GM23248 (cell line): ENCODE measurements around the gene CAMKMT. TPM values are rescaled to one million over a fixed set of nuclear protein-coding genes. Genes with fewer than 3 reads are reported as not detected.

ENCODE experiments used
- DNase-seq: peaks from one replicate; pipeline ENCODE4 v3.0.0-alpha.2; 2015
- H2AFZ ChIP-seq: fragments of 200-600 bp; sonication (generic); 2 replicates; pipeline ENCODE4 v1.6.1; 2016; ENCODE audit warnings: antibody characterized with exemption
- H3F3A ChIP-seq: fragments of 200-600 bp; sonication (generic); 2 replicates; pipeline ENCODE4 v1.6.1; 2016; ENCODE audit warnings: mild to moderate bottlenecking, antibody characterized with exemption, mixed run types; ENCODE audit not compliant: insufficient read depth
- H3K27ac ChIP-seq: fragments of 200-600 bp; sonication (generic); 2 replicates; pipeline ENCODE4 v1.5.1; 2016; ENCODE audit warnings: mild to moderate bottlenecking
- H3K27me3 ChIP-seq: fragments of 200-600 bp; sonication (generic); replicated peaks from 2 replicates; pipeline ENCODE4 v1.6.1; 2016; ENCODE audit warnings: mild to moderate bottlenecking; ENCODE audit not compliant: insufficient read depth
- H3K36me3 ChIP-seq: fragments of 200-600 bp; sonication (generic); 2 replicates; pipeline ENCODE4 v1.6.1; 2016; ENCODE audit warnings: low read depth, mild to moderate bottlenecking
- H3K4me1 ChIP-seq: fragments of 200-600 bp; sonication (generic); 2 replicates; pipeline ENCODE4 v1.6.1; 2016; ENCODE audit warnings: mild to moderate bottlenecking; ENCODE audit not compliant: insufficient read depth
- H3K4me2 ChIP-seq: fragments of 200-600 bp; sonication (generic); one replicate; pipeline ENCODE4 v1.6.1; 2016; ENCODE audit warnings: mild to moderate bottlenecking; ENCODE audit not compliant: unreplicated experiment
- H3K4me3 ChIP-seq: fragments of 200-600 bp; sonication (generic); 2 replicates; pipeline ENCODE4 v1.5.1; 2016; ENCODE audit warnings: mild to moderate bottlenecking
- H3K79me2 ChIP-seq: fragments of 200-600 bp; sonication (generic); 2 replicates; pipeline ENCODE4 v1.6.1; 2016; ENCODE audit warnings: mild to moderate bottlenecking; ENCODE audit not compliant: insufficient read depth
- H3K9ac ChIP-seq: fragments of 200-600 bp; sonication (generic); 2 replicates; pipeline ENCODE4 v1.6.1; 2016; ENCODE audit warnings: mild to moderate bottlenecking
- H3K9me2 ChIP-seq: fragments of 200-600 bp; sonication (generic); 2 replicates; pipeline ENCODE4 v1.6.1; 2016; ENCODE audit warnings: mixed run types, mild to moderate bottlenecking, moderate library complexity; ENCODE audit not compliant: insufficient read depth
- H3K9me3 ChIP-seq: fragments of 200-600 bp; sonication (generic); one replicate; pipeline ENCODE4 v1.6.1; 2017; ENCODE audit warnings: low read depth
- H4K20me1 ChIP-seq: fragments of 200-600 bp; sonication (generic); 2 replicates; pipeline ENCODE4 v1.6.0; 2016; ENCODE audit not compliant: insufficient read depth
- EZH2 ChIP-seq: fragments of 200-600 bp; sonication (generic); IDR thresholded peaks from 2 replicates; pipeline ENCODE4 v1.6.1; 2018; ENCODE audit warnings: antibody characterized with exemption, mild to moderate bottlenecking; ENCODE audit not compliant: insufficient read depth, poor library complexity, severe bottlenecking
- EZH2phosphoT487 ChIP-seq: fragments of 200-600 bp; sonication (generic); IDR thresholded peaks from 2 replicates; pipeline ENCODE4 v1.6.1; 2018; ENCODE audit warnings: antibody characterized with exemption, moderate library complexity, mild to moderate bottlenecking, low read depth; ENCODE audit not compliant: insufficient read depth
- WGBS, 2 experiments: methylation state at CpG; one replicate each; pipeline ENCODE4 v1.1.6; 2015 to 2017; ENCODE audit warnings: low lambda C conversion rate in 2 of 2, low coverage in 1 of 2; ENCODE audit errors: missing lambda C conversion rate in 2 of 2; 5-methylcytosine and 5-hydroxymethylcytosine counted together
- in situ Hi-C: fragments of 300-500 bp; cut with MboI; formaldehyde crosslinking; loops from 2 replicates; pipeline ENCODE4 v1.15.0; 2020
- polyA plus RNA-seq: library from polyadenylated mRNA; unstranded; fragments of >200 nt; fragmentation: Nextera tagmentation; extraction: Ambion mirVana; gene quantifications from 2 replicates; pipeline ENCODE4 v1.2.1, GENCODE V29; 2016
- total RNA-seq: library from RNA; depleted of rRNA; stranded (reverse); fragments of >200 nt; shearing (Covaris generic); gene quantifications from 2 replicates; pipeline ENCODE4 v1.2.3, GENCODE V29; 2014

CAMKMT gene
- total and polyA plus RNA-seq, 2 experiments from 2014 or later: 3.1 to 6.9 TPM

DNA sequence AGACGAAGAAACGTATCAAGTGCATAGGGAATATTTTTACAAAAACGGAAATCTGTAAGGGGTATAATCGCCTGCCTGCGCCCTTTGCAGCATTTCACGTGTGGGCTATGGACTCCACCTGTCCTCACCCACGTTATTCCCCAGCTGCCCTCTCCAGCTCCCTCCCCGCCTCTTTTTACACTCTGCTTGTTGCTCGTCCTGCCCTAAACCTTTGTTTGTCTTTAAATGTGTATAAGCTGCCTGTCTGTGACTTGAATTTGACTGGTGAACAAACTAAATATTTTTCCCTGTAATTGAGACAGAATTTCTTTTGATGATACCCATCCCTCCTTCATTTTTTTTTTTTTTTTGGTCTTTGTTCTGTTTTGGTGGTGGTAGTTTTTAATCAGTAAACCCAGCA is 410.4 kb downstream of the CAMKMT start:
- Histone ChIP-seq H2AFZ (no peak overlapping the region), H3K4me2 (no peak overlapping the region), H3K4me3 (no peak overlapping the region), H3K27ac (no peak overlapping the region), H3K79me2 (no peaks in the 10 kb centered on the region), H3K4me1 (no peaks in the 10 kb centered on the region), H3K36me3 (no peaks in the 10 kb centered on the region), H3K9me2 (no peaks in the 10 kb centered on the region), H4K20me1 (no peaks in the 10 kb centered on the region), H3F3A (no peaks in the 10 kb centered on the region), H3K27me3 (no peaks in the 10 kb centered on the region), H3K9me3 (no peaks in the 10 kb centered on the region), H3K9ac (no peak overlapping the region)
- TF ChIP-seq EZH2 (no peak), EZH2phosphoT487 (no peak)
- 79 to 82% methylated on average over 9 of the region's 9 CpGs for WGBS, 2 experiments
- no peak for DNase-seq
- in situ Hi-C loops: no loop called here

GRCh38 chr2:44772669-44773378 is 411.1 kb downstream of the CAMKMT start:
- no peak for DNase-seq
- Histone ChIP-seq H4K20me1 (no peaks in the 10 kb centered on the region), H3K27ac (no peak overlapping the region), H3K9ac (no peak overlapping the region), H3K4me2 (no peak overlapping the region), H2AFZ (no peak overlapping the region), H3K36me3 (no peaks in the 10 kb centered on the region), H3K4me1 (no peaks in the 10 kb centered on the region), H3K27me3 (no peaks in the 10 kb centered on the region), H3K9me2 (no peaks in the 10 kb centered on the region), H3K4me3 (no peak overlapping the region), H3K79me2 (no peaks in the 10 kb centered on the region), H3F3A (no peaks in the 10 kb centered on the region), H3K9me3 (no peaks in the 10 kb centered on the region)
- in situ Hi-C loops: no loop called here
- no peak for TF ChIP-seq EZH2phosphoT487
- no peak for TF ChIP-seq EZH2
- whole genome bisulfite sequencing, 2 experiments: 77 to 81% methylated on average over 2 of the region's 2 CpGs

DNA sequence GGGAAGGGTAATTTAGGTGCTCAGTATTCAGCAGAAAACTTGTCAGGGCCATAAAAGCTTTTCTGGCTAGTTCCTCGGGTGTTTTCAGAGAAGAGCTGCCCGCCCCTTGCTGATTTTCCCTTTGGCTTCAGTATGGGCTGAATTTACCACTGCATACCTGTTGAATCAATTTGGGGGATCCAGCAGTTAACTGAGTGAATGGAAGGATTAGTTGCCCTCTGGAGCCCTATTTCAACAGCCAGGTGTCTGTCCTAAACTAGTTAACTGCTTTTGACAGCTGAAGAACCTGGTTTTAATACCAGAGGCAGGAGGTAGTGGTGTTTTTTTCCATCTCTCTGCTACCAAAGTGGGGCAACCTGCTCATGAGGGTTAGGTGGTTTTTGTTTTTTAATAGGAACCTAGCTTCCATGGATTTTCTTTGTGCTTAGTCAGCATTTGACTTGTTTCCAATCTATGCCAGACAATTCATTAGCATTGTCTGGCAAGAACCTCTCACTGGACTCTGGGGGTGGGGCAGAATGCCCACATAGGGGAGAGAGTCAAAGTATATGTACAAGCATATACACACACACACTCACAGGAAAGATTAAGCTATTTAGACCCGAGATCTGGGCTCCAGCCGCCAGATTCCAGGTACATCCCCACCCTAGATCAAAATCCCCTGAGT is 413.2 kb downstream of the CAMKMT start:
- Histone ChIP-seq H3K79me2 (no peaks in the 10 kb centered on the region), H3K4me3 (no peak overlapping the region), H3K9me3 (no peaks in the 10 kb centered on the region), H3K4me2 (no peak overlapping the region), H3K4me1 (no peaks in the 10 kb centered on the region), H2AFZ (no peak overlapping the region), H3K27me3 (no peaks in the 10 kb centered on the region), H3K9me2 (no peaks in the 10 kb centered on the region), H4K20me1 (no peaks in the 10 kb centered on the region), H3K27ac (no peak overlapping the region), H3K9ac (no peak overlapping the region), H3F3A (no peaks in the 10 kb centered on the region), H3K36me3 (no peaks in the 10 kb centered on the region)
- 85 to 89% methylated on average over 4 of the region's 4 CpGs for WGBS, 2 experiments
- no peak for TF ChIP-seq EZH2phosphoT487
- TF ChIP-seq EZH2: no peak
- no peak for DNase-seq
- in situ Hi-C loops: no loop called here

- 48 to 53% methylated on average over 6 of the region's 6 CpGs for WGBS, 2 experiments
- no peaks in the 10 kb centered on the region for H3K9me2 ChIP-seq
- H3K36me3 ChIP-seq: no peaks in the 10 kb centered on the region
- no peak overlapping the region for H3K4me2 ChIP-seq
- H4K20me1 ChIP-seq: no peaks in the 10 kb centered on the region
- no peaks in the 10 kb centered on the region for H3K4me1 ChIP-seq
- in situ Hi-C loops: no loop called here
- no peak for TF ChIP-seq EZH2
- no peak for TF ChIP-seq EZH2phosphoT487
- no peak for DNase-seq
- H3K27me3 ChIP-seq: no peaks in the 10 kb centered on the region
- H3K4me3 ChIP-seq: no peak overlapping the region
- no peaks in the 10 kb centered on the region for H3K9me3 ChIP-seq
- no peak overlapping the region for H3K27ac ChIP-seq
- no peaks in the 10 kb centered on the region for H3F3A ChIP-seq
- H3K9ac ChIP-seq: no peak overlapping the region
- H2AFZ ChIP-seq: no peak overlapping the region
- H3K79me2 ChIP-seq: no peaks in the 10 kb centered on the region
These were observed 415.3 kb downstream of the CAMKMT start for GRCh38 chr2:44777036-44777435.
